DMS153 treated with DMSO at 0.1 percent for 48 hours (cell line): ENCODE measurements around the gene RHOB.
"Not testable (repeated sequence)": the region's sequence is repeated elsewhere in the genome, so short reads cannot be mapped to it uniquely, and the experiment has no call there.

Experiments
- DNase-seq: peaks from one replicate; lab custom pipeline; 2025; ENCODE audit not compliant: unreplicated experiment; lab: John Stamatoyannopoulos, UW

Gene RHOB

GRCh38 chr2:20451761-20452499, 5.1 kb downstream of the RHOB start:
- no peak for DNase-seq

GRCh38 chr2:20452551-20452950, 5.7 kb downstream of the RHOB start:
- no peak for DNase-seq

GRCh38 chr2:20453087-20453486, 6.2 kb downstream of the RHOB start:
- DNase-seq, result no peak

- no peak for DNase-seq
Observed at GRCh38 chr2:20454036-20454981, 7.4 kb downstream of the RHOB start.

GRCh38 chr2:20455076-20455587, 8.3 kb downstream of the RHOB start:
- no peak for DNase-seq

- no peak for DNase-seq
Observed at GRCh38 chr2:20456116-20456571, 9.3 kb downstream of the RHOB start.

- DNase-seq, result no peak
Observed at GRCh38 chr2:20456636-20457426, 10.0 kb downstream of the RHOB start.

- DNase-seq, result no peak
Observed at GRCh38 chr2:20457661-20458630, 11.1 kb downstream of the RHOB start.

- not testable (repeated sequence) for DNase-seq
Observed at GRCh38 chr2:20458737-20459484, 12.0 kb downstream of the RHOB start.

- DNase-seq, result no peak
Observed at GRCh38 chr2:20465716-20466394, 19.0 kb downstream of the RHOB start.

GRCh38 chr2:20467789-20468548, 21.1 kb downstream of the RHOB start:
- DNase-seq, result no peak

- DNase-seq, result no peak
Observed at GRCh38 chr2:20468549-20469500, 22.0 kb downstream of the RHOB start.

GRCh38 chr2:20469595-20469994, 22.7 kb downstream of the RHOB start:
- no peak for DNase-seq

GRCh38 chr2:20470211-20470610, 23.3 kb downstream of the RHOB start:
- no peak for DNase-seq

GRCh38 chr2:20471148-20471547, 24.3 kb downstream of the RHOB start:
- no peak for DNase-seq

GRCh38 chr2:20471902-20472559, 25.2 kb downstream of the RHOB start:
- no peak for DNase-seq
